Stimulated activated naive CD8-positive, alpha-beta T cell treated with anti-CD3 and anti-CD28 coated beads, Interleukin-15, Interleukin-2, amounts not matched to agents 100 U/mL and 50 U/mL, for 24 hours (primary cell): Measurements from ENCODE around the gene RASSF7.
A peak's percentile ranks its signal among the peaks of the same experiment; 100 is the strongest.

Experiments
- ATAC-seq: fragments of 150-1000 bp; cut with Tn5 transposase; one replicate; pipeline ENCODE4 v1.10.0; 2021
- DNase-seq: peaks from one replicate; pipeline ENCODE4 v3.0.0; 2021

The RASSF7 gene

GRCh38 chr11:610146-610801 is 49.5 kb downstream of the RASSF7 start:
- DNase-seq (no peak), ATAC-seq (no peak)

DNA sequence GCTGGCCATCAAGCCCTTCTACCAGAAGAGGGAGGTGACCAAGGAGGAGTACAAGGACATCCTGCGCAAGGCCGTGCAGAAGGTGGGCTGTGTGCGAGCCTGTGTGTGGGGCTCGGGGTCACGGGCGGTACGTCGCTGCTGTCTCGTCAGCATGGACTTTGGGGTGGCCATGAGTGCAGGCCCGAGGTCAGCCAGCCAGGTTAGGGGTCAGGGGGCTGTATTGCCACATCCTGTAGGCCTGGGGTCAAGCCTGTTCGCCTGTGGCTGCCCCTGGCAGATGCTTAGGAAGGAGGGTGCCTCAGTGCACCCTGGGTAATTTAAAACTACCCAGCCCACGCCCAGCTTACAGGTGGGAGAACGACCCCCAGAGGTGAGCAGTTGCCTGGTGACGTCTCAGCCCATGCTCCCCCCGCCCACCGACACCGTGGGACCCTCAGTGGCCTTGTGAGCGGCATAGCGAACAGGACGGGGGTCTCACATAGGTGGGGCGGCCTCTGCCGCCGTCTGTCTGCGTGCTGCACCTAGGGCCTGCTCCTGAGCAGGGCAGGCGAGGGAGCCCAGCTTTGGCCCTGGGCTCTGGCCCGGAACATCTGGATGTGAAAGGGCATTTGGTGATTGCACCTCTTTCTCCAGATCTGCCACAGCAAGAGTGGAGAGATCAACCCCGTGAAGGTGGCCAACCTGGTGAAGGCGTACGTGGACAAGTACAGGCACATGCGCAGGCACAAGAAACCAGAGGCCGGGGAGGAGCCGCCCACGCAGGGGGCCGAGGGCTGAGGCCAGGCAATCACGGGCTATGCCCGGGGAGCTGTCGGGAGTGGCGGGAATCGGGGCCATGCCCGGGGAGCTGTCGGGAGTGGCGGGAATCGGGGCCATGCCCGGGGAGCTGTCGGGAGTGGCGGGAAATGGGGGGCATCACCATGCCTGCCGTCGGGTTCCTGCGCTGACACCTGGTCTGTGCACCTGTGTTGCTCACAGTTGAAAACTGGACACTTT is 50.5 kb downstream of the RASSF7 start:
- no peak for ATAC-seq
- no peak for DNase-seq

DNA sequence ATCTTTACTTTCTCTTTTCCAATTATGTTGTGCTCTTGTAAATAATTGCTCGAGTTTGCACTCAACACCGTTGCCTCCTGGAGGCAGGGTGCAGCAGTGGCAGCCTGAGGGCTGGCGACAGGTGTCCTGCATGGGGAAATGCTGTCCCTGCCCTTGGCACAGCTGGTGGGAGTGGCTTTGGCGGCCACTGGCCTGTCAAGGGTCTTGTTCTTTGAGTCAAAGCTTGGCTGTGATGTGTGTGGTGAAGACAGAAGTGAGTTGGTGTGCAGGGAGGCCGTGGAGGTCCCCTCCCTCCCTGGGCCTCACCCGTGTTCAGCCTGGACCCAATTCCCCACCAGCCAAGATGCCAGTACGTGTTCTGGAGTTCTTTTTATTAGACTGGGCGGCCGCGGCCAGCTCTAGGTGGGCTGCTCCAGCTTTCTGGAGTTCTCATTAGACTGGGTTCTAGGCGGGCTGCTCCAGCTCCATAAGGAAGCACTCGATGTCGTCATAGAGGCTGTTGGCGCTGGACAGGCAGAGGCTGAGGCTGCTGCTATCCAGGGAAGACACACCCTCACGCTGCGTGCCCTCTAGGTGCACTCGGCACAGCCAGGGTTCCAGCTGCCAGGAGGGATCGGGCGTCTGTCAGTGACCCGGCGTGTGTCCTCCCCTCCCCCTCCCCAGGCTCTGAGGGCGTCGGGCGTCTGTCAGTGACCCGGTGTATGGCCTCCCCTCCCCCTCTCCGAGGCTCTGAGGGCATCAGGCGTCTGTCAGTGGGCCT is 51.6 kb downstream of the RASSF7 start:
- DNase-seq, result no peak
- ATAC-seq, result no peak

GRCh38 chr11:612961-613300 is 52.2 kb downstream of the RASSF7 start:
- DNase-seq (no peak), ATAC-seq (no peak)

DNA sequence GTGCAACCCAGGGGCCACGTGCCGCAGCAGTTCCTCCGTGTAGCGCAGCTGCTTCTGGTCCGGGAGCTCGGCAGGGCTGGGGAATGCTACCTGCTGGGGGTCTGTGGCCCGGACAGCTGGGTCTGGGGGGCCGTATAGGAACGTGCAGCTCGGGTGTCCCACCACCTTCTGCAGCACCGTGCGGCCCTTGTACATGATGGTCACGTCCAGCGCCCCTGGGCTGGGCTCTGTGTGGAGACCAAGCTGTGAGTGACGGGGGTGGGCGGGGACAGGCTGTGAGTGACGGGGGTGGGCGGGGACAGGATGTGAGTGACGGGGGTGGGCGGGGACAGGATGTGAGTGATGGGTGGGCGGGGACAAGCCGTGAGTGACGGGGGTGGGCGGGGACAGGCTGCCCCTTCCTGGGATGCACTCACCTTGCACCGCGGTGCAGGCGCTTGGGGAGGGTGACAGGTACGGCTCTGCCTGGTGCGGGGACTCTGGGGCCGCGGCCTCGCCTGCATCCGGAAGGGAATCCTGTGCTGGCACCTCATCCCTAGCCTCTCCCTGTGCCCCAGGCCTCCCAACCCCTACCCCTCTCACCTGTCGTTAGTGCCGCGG is 52.7 kb downstream of the RASSF7 start:
- ATAC-seq (peak; percentile 7), DNase-seq (peak; percentile 85)
